Smooth muscle cell (in vitro differentiated cells): ENCODE measurements around the gene DNAJA2. TPM values are rescaled to one million over a fixed set of nuclear protein-coding genes. Genes with fewer than 3 reads are reported as not detected.

ENCODE experiments used
- DNase-seq: peaks from one replicate; lab custom pipeline; 2025; ENCODE audit not compliant: unreplicated experiment; lab: John Stamatoyannopoulos, UW
- H2AFZ ChIP-seq: fragments of 200-600 bp; sonication (generic); 2 replicates; pipeline ENCODE4 v1.6.0; 2016; ENCODE audit warnings: antibody characterized with exemption, low read depth, mild to moderate bottlenecking
- H3F3A ChIP-seq: fragments of 200-600 bp; sonication (generic); 2 replicates; pipeline ENCODE4 v1.6.0; 2017; ENCODE audit warnings: antibody characterized with exemption, low read depth
- H3K27ac ChIP-seq: fragments of 200-600 bp; sonication (generic); 2 replicates; pipeline ENCODE4 v1.5.1; 2016; ENCODE audit warnings: low read depth, mild to moderate bottlenecking
- H3K27me3 ChIP-seq: fragments of 200-600 bp; sonication (generic); 2 replicates; pipeline ENCODE4 v1.6.1; 2016; ENCODE audit warnings: low read depth, mild to moderate bottlenecking
- H3K36me3 ChIP-seq: fragments of 200-600 bp; sonication (generic); 2 replicates; pipeline ENCODE4 v1.5.1; 2016; ENCODE audit warnings: low read depth
- H3K4me1 ChIP-seq: fragments of 200-600 bp; sonication (generic); 2 replicates; pipeline ENCODE4 v1.5.1; 2016; ENCODE audit warnings: low read depth
- H3K4me2 ChIP-seq: fragments of 200-600 bp; sonication (generic); 2 replicates; pipeline ENCODE4 v1.6.0; 2016; ENCODE audit warnings: mild to moderate bottlenecking
- H3K4me3 ChIP-seq: fragments of 200-600 bp; sonication (generic); 2 replicates; pipeline ENCODE4 v1.5.1; 2016; ENCODE audit warnings: mild to moderate bottlenecking
- H3K79me2 ChIP-seq: fragments of 200-600 bp; sonication (generic); 2 replicates; pipeline ENCODE4 v1.6.0; 2016; ENCODE audit warnings: low read depth, mild to moderate bottlenecking
- H3K9ac ChIP-seq: fragments of 200-600 bp; sonication (generic); 2 replicates; pipeline ENCODE4 v1.6.0; 2016; ENCODE audit warnings: low read depth
- H3K9me3 ChIP-seq: fragments of 200-600 bp; sonication (generic); replicated peaks from 2 replicates; pipeline ENCODE4 v1.5.1; 2016; ENCODE audit warnings: low read depth
- H4K20me1 ChIP-seq: fragments of 200-600 bp; sonication (generic); 2 replicates; pipeline ENCODE4 v1.6.0; 2016; ENCODE audit warnings: low read depth
- WGBS: methylation state at CpG from one replicate; pipeline ENCODE4 v1.1.7; 2016; ENCODE audit warnings: low lambda C conversion rate; 5-methylcytosine and 5-hydroxymethylcytosine counted together
- polyA plus RNA-seq: library from polyadenylated mRNA; unstranded; fragments of >200 nt; fragmentation: Nextera tagmentation; extraction: Ambion mirVana; gene quantifications from 2 replicates; pipeline ENCODE4 v1.2.1, GENCODE V29; 2016
- total RNA-seq: library from RNA; depleted of rRNA; stranded (reverse); fragments of >200 nt; gene quantifications from 2 replicates; pipeline ENCODE4 v1.2.3, GENCODE V29; 2014
- TF ChIP-seq, protein P1 (sequence below): fragments of 200-600 bp; sonication (generic); IDR thresholded peaks from 2 replicates; pipeline ENCODE4 v1.5.1; 2017; ENCODE audit warnings: borderline replicate concordance, mild to moderate bottlenecking, antibody characterized with exemption; ENCODE audit not compliant: insufficient read depth, poor library complexity, severe bottlenecking

Gene DNAJA2
- total and polyA plus RNA-seq, 2 experiments from 2014 or later, result 36.4 to 52.2 TPM

DNA sequence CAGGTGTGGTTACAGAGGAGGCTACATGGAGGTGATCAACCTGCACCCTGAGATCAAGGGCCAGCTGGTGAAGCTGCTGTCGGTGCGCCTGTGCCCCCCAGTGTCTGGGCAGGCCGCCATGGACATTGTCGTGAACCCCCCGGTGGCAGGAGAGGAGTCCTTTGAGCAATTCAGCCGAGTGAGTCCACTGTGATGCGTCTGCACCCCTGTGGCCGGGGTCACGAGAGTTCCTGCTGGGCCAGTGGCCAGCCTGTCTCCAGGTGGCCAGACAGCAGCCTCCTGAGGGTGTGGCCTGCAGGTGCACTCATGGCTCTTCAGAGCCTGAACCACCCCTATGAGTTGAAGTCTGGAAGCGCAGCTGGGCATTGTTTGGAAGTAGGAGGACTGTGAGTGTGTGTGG lies 51.2 kb downstream of the DNAJA2 start:
- H3K9me3 ChIP-seq, result no peaks in the 10 kb centered on the region
- H2AFZ ChIP-seq, result no peak overlapping the region
- no peak overlapping the region for H3K27ac ChIP-seq
- peaks cover 21% of the 10 kb centered on the region for H4K20me1 ChIP-seq
- no peaks in the 10 kb centered on the region for H3K79me2 ChIP-seq
- H3F3A ChIP-seq, result no peaks in the 10 kb centered on the region
- 99% methylated on average over 10 of the region's 10 CpGs for WGBS
- no peak overlapping the region for H3K4me3 ChIP-seq
- no peak overlapping the region for H3K4me2 ChIP-seq
- no peak for DNase-seq
- no peak overlapping the region for H3K9ac ChIP-seq
- H3K27me3 ChIP-seq, result no peaks in the 10 kb centered on the region
- TF ChIP-seq, protein P1, sequence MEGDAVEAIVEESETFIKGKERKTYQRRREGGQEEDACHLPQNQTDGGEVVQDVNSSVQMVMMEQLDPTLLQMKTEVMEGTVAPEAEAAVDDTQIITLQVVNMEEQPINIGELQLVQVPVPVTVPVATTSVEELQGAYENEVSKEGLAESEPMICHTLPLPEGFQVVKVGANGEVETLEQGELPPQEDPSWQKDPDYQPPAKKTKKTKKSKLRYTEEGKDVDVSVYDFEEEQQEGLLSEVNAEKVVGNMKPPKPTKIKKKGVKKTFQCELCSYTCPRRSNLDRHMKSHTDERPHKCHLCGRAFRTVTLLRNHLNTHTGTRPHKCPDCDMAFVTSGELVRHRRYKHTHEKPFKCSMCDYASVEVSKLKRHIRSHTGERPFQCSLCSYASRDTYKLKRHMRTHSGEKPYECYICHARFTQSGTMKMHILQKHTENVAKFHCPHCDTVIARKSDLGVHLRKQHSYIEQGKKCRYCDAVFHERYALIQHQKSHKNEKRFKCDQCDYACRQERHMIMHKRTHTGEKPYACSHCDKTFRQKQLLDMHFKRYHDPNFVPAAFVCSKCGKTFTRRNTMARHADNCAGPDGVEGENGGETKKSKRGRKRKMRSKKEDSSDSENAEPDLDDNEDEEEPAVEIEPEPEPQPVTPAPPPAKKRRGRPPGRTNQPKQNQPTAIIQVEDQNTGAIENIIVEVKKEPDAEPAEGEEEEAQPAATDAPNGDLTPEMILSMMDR, result no peak
- no peaks in the 10 kb centered on the region for H3K4me1 ChIP-seq
- H3K36me3 ChIP-seq, result no peaks in the 10 kb centered on the region

DNA sequence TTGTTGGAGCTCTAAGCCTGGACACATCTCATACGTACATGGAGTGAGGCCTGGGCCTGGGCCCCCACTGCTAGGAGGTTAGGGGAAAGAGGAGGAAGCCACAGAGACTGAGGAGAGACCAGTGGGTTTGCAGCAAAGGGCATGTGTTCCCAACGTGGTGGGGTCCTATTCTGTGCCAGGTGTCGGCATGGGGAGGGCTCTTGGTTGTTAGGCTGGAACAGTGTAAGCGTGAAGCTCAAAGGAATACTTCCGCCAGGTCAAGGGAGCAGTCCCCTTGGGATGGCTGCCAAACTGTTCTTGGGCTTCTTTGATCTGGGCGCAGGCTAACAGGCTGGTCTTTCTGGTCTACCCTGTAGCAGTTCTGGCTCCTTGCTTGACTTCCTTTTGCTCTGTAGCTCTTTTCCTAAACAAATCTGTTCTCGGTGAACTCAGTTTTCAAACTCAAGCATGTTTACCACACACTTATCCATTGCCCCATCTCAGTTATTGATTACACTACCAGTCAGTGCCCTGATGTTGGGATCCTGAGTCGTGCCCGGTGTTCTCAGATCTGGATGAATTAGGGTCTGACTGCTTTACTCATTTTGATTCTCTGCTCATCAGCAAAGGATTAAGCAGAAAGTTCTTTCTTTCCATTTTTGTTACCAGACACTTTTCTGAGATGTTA lies 52.9 kb downstream of the DNAJA2 start:
- Histone ChIP-seq H3K27ac (no peak overlapping the region), H3K9me3 (no peaks in the 10 kb centered on the region), H3K79me2 (no peaks in the 10 kb centered on the region), H3K4me3 (no peak overlapping the region), H2AFZ (no peak overlapping the region), H3K27me3 (no peaks in the 10 kb centered on the region), H3K9ac (no peak overlapping the region), H3K4me2 (no peak overlapping the region), H4K20me1 (peaks cover 20% of the 10 kb centered on the region), H3K4me1 (no peaks in the 10 kb centered on the region), H3F3A (no peaks in the 10 kb centered on the region), H3K36me3 (no peaks in the 10 kb centered on the region)
- WGBS, result 85% methylated on average over 9 of the region's 9 CpGs
- TF ChIP-seq, protein P1, result no peak
- DNase-seq, result no peak

DNA sequence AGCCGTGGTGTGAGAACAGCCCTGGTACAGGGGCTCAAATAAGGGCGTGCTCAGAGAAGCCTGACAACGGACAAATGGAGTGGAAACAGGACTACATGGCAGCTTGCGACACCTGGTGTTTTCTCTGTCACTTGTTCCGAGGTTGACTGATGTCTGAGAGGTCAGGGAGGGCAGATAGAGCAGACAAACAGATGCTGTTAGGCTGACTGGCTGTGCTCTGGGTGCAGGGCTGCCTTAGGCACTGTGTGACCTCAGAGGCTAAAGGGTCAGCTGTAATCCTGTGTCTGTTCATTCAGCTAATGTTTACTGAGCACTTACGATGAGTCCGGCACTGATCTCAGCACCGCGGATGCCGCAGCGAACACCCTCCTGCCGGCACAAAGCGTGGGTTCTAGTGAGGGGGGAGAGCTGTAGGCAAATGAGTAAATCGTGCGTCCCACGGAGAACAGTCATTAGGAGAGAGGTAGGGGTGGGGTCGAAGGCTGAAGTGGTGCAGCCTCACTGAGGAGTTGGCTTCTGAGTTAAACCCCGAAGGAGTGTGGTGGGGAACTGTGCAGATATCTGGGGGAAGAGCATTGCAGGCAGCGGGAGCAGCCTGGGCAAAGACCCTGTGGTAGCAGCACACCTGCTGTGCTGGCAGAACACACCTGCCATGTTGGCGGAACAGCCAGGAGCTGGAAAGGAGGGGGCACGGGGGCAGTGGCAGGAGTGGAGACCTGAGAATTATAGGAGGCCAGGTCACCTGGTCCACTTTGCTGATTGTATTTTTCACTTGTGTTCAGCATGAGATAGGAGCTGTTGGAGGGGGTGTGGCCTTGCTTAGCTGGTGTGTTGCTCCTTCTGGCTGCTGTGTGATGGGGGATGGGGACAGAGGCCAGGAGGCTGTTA lies 54.3 kb downstream of the DNAJA2 start:
- Histone ChIP-seq H3K4me3 (no peak overlapping the region), H3K9ac (no peak overlapping the region), H3K9me3 (no peaks in the 10 kb centered on the region), H2AFZ (no peak overlapping the region), H3F3A (no peaks in the 10 kb centered on the region), H3K4me1 (no peaks in the 10 kb centered on the region), H4K20me1 (peaks cover 18% of the 10 kb centered on the region), H3K4me2 (no peak overlapping the region), H3K79me2 (no peaks in the 10 kb centered on the region), H3K27me3 (no peaks in the 10 kb centered on the region), H3K27ac (no peak overlapping the region), H3K36me3 (no peaks in the 10 kb centered on the region)
- TF ChIP-seq, protein P1, result no peak
- WGBS, result 77% methylated on average over 21 of the region's 21 CpGs
- DNase-seq, result no peak
